Inferior parietal cortex (tissue), 1 donor: ENCODE measurements around the gene NGFR.

Source experiments
- DNase-seq: peaks from one replicate; pipeline ENCODE4 v3.0.0-alpha.2; 2016; ENCODE audit errors: extremely low spot score

The NGFR gene

GRCh38 chr17:49515196-49515770, 20.2 kb downstream of the NGFR start:
- peak; percentile 43 for DNase-seq

- no peak for DNase-seq
These were observed 21.1 kb downstream of the NGFR start for GRCh38 chr17:49516180-49516579.

GRCh38 chr17:49518346-49519078, 23.4 kb downstream of the NGFR start:
- DNase-seq: no peak

GRCh38 chr17:49519781-49520180, 24.7 kb downstream of the NGFR start:
- no peak for DNase-seq

- no peak for DNase-seq
These were observed 25.4 kb downstream of the NGFR start for GRCh38 chr17:49520386-49521087.

GRCh38 chr17:49521088-49521450, 26.0 kb downstream of the NGFR start:
- DNase-seq: no peak

GRCh38 chr17:49521471-49522356, 26.6 kb downstream of the NGFR start:
- no peak for DNase-seq

GRCh38 chr17:49522357-49522890, 27.3 kb downstream of the NGFR start:
- DNase-seq: no peak

- no peak for DNase-seq
These were observed 28.1 kb downstream of the NGFR start for GRCh38 chr17:49523196-49523595.

GRCh38 chr17:49523706-49524472, 28.8 kb downstream of the NGFR start:
- DNase-seq: no peak

GRCh38 chr17:49524473-49525359, 29.6 kb downstream of the NGFR start:
- DNase-seq: no peak

GRCh38 chr17:49525831-49526741, 31.0 kb downstream of the NGFR start:
- DNase-seq: no peak

- no peak for DNase-seq
These were observed 33.0 kb downstream of the NGFR start for GRCh38 chr17:49527927-49528651.

- no peak for DNase-seq
These were observed 33.9 kb downstream of the NGFR start for GRCh38 chr17:49528966-49529365.

- DNase-seq: no peak
These were observed 35.0 kb downstream of the NGFR start for GRCh38 chr17:49530118-49530517.

GRCh38 chr17:49543860-49544259, 48.8 kb downstream of the NGFR start:
- DNase-seq: no peak

- DNase-seq: no peak
These were observed 50.0 kb downstream of the NGFR start for GRCh38 chr17:49545007-49545660.
